Hepatocyte (in vitro differentiated cells): ENCODE measurements around the gene CRTAC1.

Experiments used
- EZH2 ChIP-seq: fragments of 200-600 bp; sonication (generic); IDR thresholded peaks from 2 replicates; pipeline ENCODE4 v1.6.1; 2016; ENCODE audit warnings: antibody characterized with exemption, mild to moderate bottlenecking, borderline replicate concordance
- EZH2phosphoT487 ChIP-seq: fragments of 200-600 bp; sonication (generic); IDR thresholded peaks from one replicate; pipeline ENCODE4 v1.6.1; 2018; ENCODE audit warnings: antibody characterized with exemption, mild to moderate bottlenecking, low read depth, moderate library complexity; ENCODE audit not compliant: unreplicated experiment, severe bottlenecking
- TF ChIP-seq, protein P1 (sequence below): fragments of 200-600 bp; sonication (generic); IDR thresholded peaks from 2 replicates; pipeline ENCODE4 v1.5.1; 2016; ENCODE audit warnings: antibody characterized with exemption, mild to moderate bottlenecking; ENCODE audit not compliant: poor library complexity

DNA sequence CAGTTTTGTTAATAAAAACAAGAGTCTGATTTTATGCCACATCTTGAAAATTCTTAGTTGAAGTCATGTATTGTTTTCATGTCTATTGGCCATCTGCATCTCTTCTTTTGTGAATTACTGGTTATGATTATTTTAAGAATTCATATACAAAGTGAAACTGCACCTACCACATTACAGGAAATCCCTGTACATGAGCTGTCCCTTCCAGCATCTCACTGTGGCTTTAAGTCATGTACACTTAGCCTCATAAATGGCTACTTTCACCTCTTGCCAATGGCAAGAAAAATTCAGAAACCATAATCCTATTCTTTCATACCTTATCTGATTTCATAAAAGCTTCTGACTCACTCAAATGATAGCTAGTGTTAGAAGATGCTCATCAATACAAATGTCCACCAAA lies 48.6 kb downstream of the CRTAC1 start:
- TF ChIP-seq, protein P1, sequence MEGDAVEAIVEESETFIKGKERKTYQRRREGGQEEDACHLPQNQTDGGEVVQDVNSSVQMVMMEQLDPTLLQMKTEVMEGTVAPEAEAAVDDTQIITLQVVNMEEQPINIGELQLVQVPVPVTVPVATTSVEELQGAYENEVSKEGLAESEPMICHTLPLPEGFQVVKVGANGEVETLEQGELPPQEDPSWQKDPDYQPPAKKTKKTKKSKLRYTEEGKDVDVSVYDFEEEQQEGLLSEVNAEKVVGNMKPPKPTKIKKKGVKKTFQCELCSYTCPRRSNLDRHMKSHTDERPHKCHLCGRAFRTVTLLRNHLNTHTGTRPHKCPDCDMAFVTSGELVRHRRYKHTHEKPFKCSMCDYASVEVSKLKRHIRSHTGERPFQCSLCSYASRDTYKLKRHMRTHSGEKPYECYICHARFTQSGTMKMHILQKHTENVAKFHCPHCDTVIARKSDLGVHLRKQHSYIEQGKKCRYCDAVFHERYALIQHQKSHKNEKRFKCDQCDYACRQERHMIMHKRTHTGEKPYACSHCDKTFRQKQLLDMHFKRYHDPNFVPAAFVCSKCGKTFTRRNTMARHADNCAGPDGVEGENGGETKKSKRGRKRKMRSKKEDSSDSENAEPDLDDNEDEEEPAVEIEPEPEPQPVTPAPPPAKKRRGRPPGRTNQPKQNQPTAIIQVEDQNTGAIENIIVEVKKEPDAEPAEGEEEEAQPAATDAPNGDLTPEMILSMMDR: no peak
- TF ChIP-seq EZH2: no peak
- no peak for TF ChIP-seq EZH2phosphoT487
